ENCODE measurements around the gene SNAI3. TPM values are rescaled to one million over a fixed set of nuclear protein-coding genes. Genes with fewer than 3 reads are reported as not detected.
A peak's percentile ranks its signal among the peaks of the same experiment; 100 is the strongest.

Gene SNAI3
- total RNA-seq, 1 experiment from 2014 or later, result 9.1 TPM

GRCh38 chr16:88662222-88662842 lies 24.0 kb downstream of the SNAI3 start (continued):
- TF ChIP-seq AFF4 (CRISPR knock-in tag; IDR thresholded peaks at IDR 0.05; ENCODE audit: borderline replicate concordance) (no peak), TEAD4 (CRISPR knock-in tag; IDR thresholded peaks at IDR 0.05) (no peak), ZNF219 (CRISPR knock-in tag; IDR thresholded peaks at IDR 0.05; ENCODE audit: borderline replicate concordance) (peak; percentile 70; the same call in 1 of the 2 replicates), NR1H2 (CRISPR knock-in tag; IDR thresholded peaks at IDR 0.05) (no peak), CTCF (IDR thresholded peaks at IDR 0.05) (no peak), ATF6 (CRISPR knock-in tag; IDR thresholded peaks at IDR 0.05) (no peak), CBFB (CRISPR knock-in tag; IDR thresholded peaks at IDR 0.05; ENCODE audit: low read depth) (no peak), SOX15 (CRISPR knock-in tag; IDR thresholded peaks at IDR 0.05) (no peak), ZMAT4 (CRISPR knock-in tag; IDR thresholded peaks at IDR 0.05) (no peak), SMAD3 (CRISPR knock-in tag; IDR thresholded peaks at IDR 0.05; ENCODE audit: borderline replicate concordance) (no peak)

- ATAC-seq (no peak), DNase-seq (ENCODE audit: low spot score) (no peak)
- Mint-ChIP-seq H3K4me1 (peaks cover 17% of the 10 kb centered on the region), H3K36me3 (peaks cover 5% of the 10 kb centered on the region; the same call in 1 of the 2 replicates), H3K27ac (peak overlapping the region; percentile 75), H3K4me3 (peak overlapping the region; percentile 44), H3K9me3 (no peaks in the 10 kb centered on the region), H3K27me3 (ENCODE audit: low read depth) (no peaks in the 10 kb centered on the region; the same call in 1 of the 2 replicates)
- TF ChIP-seq ATF3 (CRISPR knock-in tag; conservative IDR thresholded peaks at IDR 0.05), result no peak
- TF ChIP-seq ZNF671 (CRISPR knock-in tag; IDR thresholded peaks at IDR 0.05), result no peak
- TF ChIP-seq ZNF532 (CRISPR knock-in tag; IDR thresholded peaks at IDR 0.05; ENCODE audit: borderline replicate concordance), result no peak
- no peak for TF ChIP-seq NR2C2 (CRISPR knock-in tag; IDR thresholded peaks at IDR 0.05)
- TF ChIP-seq ERG (CRISPR knock-in tag; IDR thresholded peaks at IDR 0.05), result no peak
- no peak for TF ChIP-seq ZBTB21 (CRISPR knock-in tag; IDR thresholded peaks at IDR 0.05; ENCODE audit: borderline replicate concordance)
- no peak for TF ChIP-seq ELF4 (CRISPR knock-in tag; IDR thresholded peaks at IDR 0.05; ENCODE audit: low read depth)
- no peak for TF ChIP-seq OVOL2 (CRISPR knock-in tag; IDR thresholded peaks at IDR 0.05; ENCODE audit: borderline replicate concordance)
- no peak for TF ChIP-seq ETV6 (CRISPR knock-in tag; IDR thresholded peaks at IDR 0.05)
- TF ChIP-seq ZNF263 (CRISPR knock-in tag; IDR thresholded peaks at IDR 0.05; ENCODE audit: low read depth), result no peak
- TF ChIP-seq NFATC4 (CRISPR knock-in tag; IDR thresholded peaks at IDR 0.05), result no peak
- ChIA-PET CTCF (no interaction called here), POLR2A (no interaction called here)
Observed at GRCh38 chr16:88661468-88661867, 24.8 kb downstream of the SNAI3 start.
